ENCODE results near the gene NFATC2. TPM values are rescaled to one million over a fixed set of nuclear protein-coding genes. Genes with fewer than 3 reads are reported as not detected.

The NFATC2 gene
- total RNA-seq, 2 experiments from 2014 or later = 32.5 to 33.2 TPM

GRCh38 chr20:51509208-51509607 lies 33.3 kb downstream of the NFATC2 start:
- Mint-ChIP-seq H3K9me3 (no peaks in the 10 kb centered on the region), H3K4me3 (no peak overlapping the region), H3K4me1 (ENCODE audit: low read depth) (peaks cover 70% of the 10 kb centered on the region), H3K27me3 (no peaks in the 10 kb centered on the region), H3K36me3 (ENCODE audit: low read depth) (peaks cover 93% of the 10 kb centered on the region), H3K27ac (peak overlapping the region; percentile 84)
- peaks cover 58% of the 10 kb centered on the region for H3K4me1 ChIP-seq (ENCODE audit: insufficient read depth, low read length)
- peaks cover 73% of the 10 kb centered on the region for H3K36me3 ChIP-seq (ENCODE audit: insufficient read depth, low read length)
- H3K9me3 ChIP-seq (ENCODE audit: control insufficient read depth in 1 of 2, insufficient read depth in 1 of 2, low read length in 2 of 2) = no peaks in the 10 kb centered on the region
- ATAC-seq (ENCODE audit: poor library complexity) (no peak), DNase-seq (no peak)
- H3K27ac ChIP-seq (ENCODE audit: low read depth in 1 of 2, low read length in 2 of 2) = no peak overlapping the region
- H3K4me3 ChIP-seq (ENCODE audit: low read length) = no peak overlapping the region
- ChIA-PET POLR2A (interaction anchor here (0.9 to 7.2 kb wide), 3 partner anchors 9 to 34 kb away, joined by 3 to 87 read pairs (median 4); no protein-coding TSS in a partner anchor), CTCF (interaction anchor here (1.1 kb wide), 1 partner anchor 32 kb away, joined by 3 read pairs; no protein-coding TSS in a partner anchor)
- TF ChIP-seq CTCF (IDR thresholded peaks at IDR 0.05) = no peak
- H3K27me3 ChIP-seq (ENCODE audit: control insufficient read depth in 1 of 2, insufficient read depth in 2 of 2, low read length in 2 of 2) = no peaks in the 10 kb centered on the region
- intact Hi-C loops (cut with DNase I, micrococcal nuclease) = no loop called here

- CTCF ChIA-PET = no interaction called here
Measured at GRCh38 chr20:51508780-51509179, 33.7 kb downstream of the NFATC2 start.

GRCh38 chr20:51508158-51508557 lies 34.4 kb downstream of the NFATC2 start:
- H3K4me1 Mint-ChIP-seq (ENCODE audit: low read depth) = peaks cover 65% of the 10 kb centered on the region
- DNase-seq (no peak), ATAC-seq (ENCODE audit: poor library complexity) (no peak)
- no peaks in the 10 kb centered on the region for H3K9me3 ChIP-seq (ENCODE audit: control insufficient read depth in 1 of 2, insufficient read depth in 1 of 2, low read length in 2 of 2)
- ChIA-PET POLR2A (interaction anchor here (0.9 to 7.2 kb wide), 2 partner anchors 8 to 32 kb away, joined by 3 to 87 read pairs; no protein-coding TSS in a partner anchor), CTCF (no interaction called here)
- peak overlapping the region; percentile 84 for H3K27ac Mint-ChIP-seq
- no peaks in the 10 kb centered on the region for H3K27me3 Mint-ChIP-seq
- intact Hi-C loops (cut with DNase I, micrococcal nuclease) = no loop called here
- no peaks in the 10 kb centered on the region for H3K9me3 Mint-ChIP-seq
- H3K27me3 ChIP-seq (ENCODE audit: control insufficient read depth in 1 of 2, insufficient read depth in 2 of 2, low read length in 2 of 2) = no peaks in the 10 kb centered on the region
- peaks cover 90% of the 10 kb centered on the region for H3K36me3 Mint-ChIP-seq (ENCODE audit: low read depth)
- peaks cover 52% of the 10 kb centered on the region for H3K4me1 ChIP-seq (ENCODE audit: insufficient read depth, low read length)
- H3K4me3 Mint-ChIP-seq = no peak overlapping the region
- H3K27ac ChIP-seq (ENCODE audit: low read depth in 1 of 2, low read length in 2 of 2) = no peak overlapping the region
- H3K4me3 ChIP-seq (ENCODE audit: low read length) = no peak overlapping the region
- no peak for TF ChIP-seq CTCF (IDR thresholded peaks at IDR 0.05)
- H3K36me3 ChIP-seq (ENCODE audit: insufficient read depth, low read length) = peaks cover 70% of the 10 kb centered on the region

More at GRCh38 chr20:51508780-51509179, 33.7 kb downstream of the NFATC2 start:
- intact Hi-C loops (cut with DNase I, micrococcal nuclease) = no loop called here
- no peak for ATAC-seq (ENCODE audit: poor library complexity)
- no peaks in the 10 kb centered on the region for H3K27me3 ChIP-seq (ENCODE audit: control insufficient read depth in 1 of 2, insufficient read depth in 2 of 2, low read length in 2 of 2)
- POLR2A ChIA-PET = interaction anchor here (0.9 to 7.2 kb wide), 2 partner anchors 8 to 33 kb away, joined by 3 to 87 read pairs; no protein-coding TSS in a partner anchor
- Mint-ChIP-seq H3K4me1 (ENCODE audit: low read depth) (peaks cover 67% of the 10 kb centered on the region), H3K4me3 (no peak overlapping the region), H3K9me3 (no peaks in the 10 kb centered on the region), H3K27ac (peak overlapping the region; percentile 84), H3K27me3 (no peaks in the 10 kb centered on the region), H3K36me3 (ENCODE audit: low read depth) (peaks cover 89% of the 10 kb centered on the region)
- TF ChIP-seq CTCF (IDR thresholded peaks at IDR 0.05) = no peak
- no peaks in the 10 kb centered on the region for H3K9me3 ChIP-seq (ENCODE audit: control insufficient read depth in 1 of 2, insufficient read depth in 1 of 2, low read length in 2 of 2)
- no peak overlapping the region for H3K27ac ChIP-seq (ENCODE audit: low read depth in 1 of 2, low read length in 2 of 2)
- H3K36me3 ChIP-seq (ENCODE audit: insufficient read depth, low read length) = peaks cover 70% of the 10 kb centered on the region
- DNase-seq = no peak
- H3K4me1 ChIP-seq (ENCODE audit: insufficient read depth, low read length) = peaks cover 54% of the 10 kb centered on the region
- H3K4me3 ChIP-seq (ENCODE audit: low read length) = no peak overlapping the region
